Testis (tissue), 2 donors: ENCODE measurements around the gene ZNF45.

ENCODE experiments used
- POLR2A ChIP-seq: fragments of 450-650 bp; IDR thresholded peaks from one replicate; pipeline ENCODE4 v1.6.1; 2017; ENCODE audit warnings: antibody characterized with exemption, mild to moderate bottlenecking, moderate library complexity
- TF ChIP-seq, protein P1 (sequence below), 3 experiments: fragments of 450-650 bp in 2 of 3; fragments of 200-600 bp in 1 of 3; sonication (generic) in 1 of 3; IDR thresholded peaks; one replicate each; pipeline ENCODE4 v1.5.1; 2016 to 2019; ENCODE audit warnings: antibody characterized with exemption in 3 of 3, mild to moderate bottlenecking in 2 of 3, moderate library complexity in 1 of 3

DNA sequence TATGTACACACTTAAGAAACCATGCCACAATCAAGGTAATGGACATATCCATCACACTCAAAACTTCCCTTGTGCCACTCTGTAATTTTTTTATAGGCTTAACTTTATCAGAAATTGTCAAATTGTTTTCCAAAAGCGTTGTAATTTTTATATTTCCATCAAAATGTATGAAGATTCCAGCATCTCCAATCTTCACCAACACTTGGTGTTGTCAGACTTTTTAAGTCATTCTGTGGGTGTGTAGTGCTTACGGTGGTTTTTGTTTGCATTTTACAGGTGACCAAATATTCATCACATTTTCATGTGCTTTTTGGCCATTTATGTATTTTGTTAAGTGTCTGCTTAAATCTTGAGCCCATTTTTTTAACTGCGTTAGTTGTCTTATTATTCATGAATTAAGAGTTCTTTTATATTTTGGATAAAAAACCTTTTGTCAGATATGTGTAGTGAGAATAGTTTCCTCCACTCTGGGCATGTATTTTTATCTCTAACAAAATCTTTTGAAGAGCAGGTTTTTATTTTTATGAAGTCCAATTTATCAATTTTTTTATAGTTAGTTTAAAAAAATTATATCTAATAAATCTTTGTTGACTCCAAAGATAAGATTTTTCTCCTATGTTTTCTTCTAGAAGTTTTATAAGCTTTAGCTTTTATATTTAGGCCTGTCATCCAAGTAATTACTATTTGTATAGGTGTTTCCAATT is 4.6 kb upstream of the ZNF45 start:
- TF ChIP-seq, protein P1, sequence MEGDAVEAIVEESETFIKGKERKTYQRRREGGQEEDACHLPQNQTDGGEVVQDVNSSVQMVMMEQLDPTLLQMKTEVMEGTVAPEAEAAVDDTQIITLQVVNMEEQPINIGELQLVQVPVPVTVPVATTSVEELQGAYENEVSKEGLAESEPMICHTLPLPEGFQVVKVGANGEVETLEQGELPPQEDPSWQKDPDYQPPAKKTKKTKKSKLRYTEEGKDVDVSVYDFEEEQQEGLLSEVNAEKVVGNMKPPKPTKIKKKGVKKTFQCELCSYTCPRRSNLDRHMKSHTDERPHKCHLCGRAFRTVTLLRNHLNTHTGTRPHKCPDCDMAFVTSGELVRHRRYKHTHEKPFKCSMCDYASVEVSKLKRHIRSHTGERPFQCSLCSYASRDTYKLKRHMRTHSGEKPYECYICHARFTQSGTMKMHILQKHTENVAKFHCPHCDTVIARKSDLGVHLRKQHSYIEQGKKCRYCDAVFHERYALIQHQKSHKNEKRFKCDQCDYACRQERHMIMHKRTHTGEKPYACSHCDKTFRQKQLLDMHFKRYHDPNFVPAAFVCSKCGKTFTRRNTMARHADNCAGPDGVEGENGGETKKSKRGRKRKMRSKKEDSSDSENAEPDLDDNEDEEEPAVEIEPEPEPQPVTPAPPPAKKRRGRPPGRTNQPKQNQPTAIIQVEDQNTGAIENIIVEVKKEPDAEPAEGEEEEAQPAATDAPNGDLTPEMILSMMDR (IDR thresholded peaks at IDR 0.05), result no peak
- TF ChIP-seq POLR2A, result no peak
